GM18873 (cell line): ENCODE data around the gene SLC16A1.
"Not testable (repeated sequence)": the region's sequence is repeated elsewhere in the genome, so short reads cannot be mapped to it uniquely, and the experiment has no call there.

Source experiments
- ATAC-seq: cut with Tn5 transposase; IDR thresholded peaks from one replicate; pipeline ENCODE4 v1.9.1; 2021; ENCODE audit warnings: mild to moderate bottlenecking, moderate library complexity, moderate number of reproducible peaks; ENCODE audit not compliant: unreplicated experiment, low FRiP score

Gene SLC16A1

GRCh38 chr1:112955773-112956543 is at the start of gene SLC16A1:
Gene SLC16A1, minus strand, starts transcription at chr1:112956196. Its CDS starts 26,888 bp downstream, at chr1:112929308.
- peak; percentile 58 for ATAC-seq

- ATAC-seq: no peak
Measured at GRCh38 chr1:113003751-113004690, 48.0 kb upstream of the SLC16A1 start.

- no peak for ATAC-seq
Measured at GRCh38 chr1:113002297-113002696, 46.3 kb upstream of the SLC16A1 start.

- no peak for ATAC-seq
Measured at GRCh38 chr1:112998592-112999235, 42.7 kb upstream of the SLC16A1 start.

GRCh38 chr1:112997781-112998180 is 41.8 kb upstream of the SLC16A1 start:
- no peak for ATAC-seq

GRCh38 chr1:112995890-112996289 is 39.9 kb upstream of the SLC16A1 start:
- ATAC-seq: no peak

- not testable (repeated sequence) for ATAC-seq
Measured at GRCh38 chr1:112995021-112995420, 39.0 kb upstream of the SLC16A1 start.

GRCh38 chr1:112992780-112993179 is 36.8 kb upstream of the SLC16A1 start:
- ATAC-seq: no peak

- ATAC-seq: no peak
Measured at GRCh38 chr1:112991402-112992120, 35.6 kb upstream of the SLC16A1 start.

GRCh38 chr1:112990271-112990670 is 34.3 kb upstream of the SLC16A1 start:
- no peak for ATAC-seq

- ATAC-seq: no peak
Measured at GRCh38 chr1:112988367-112988766, 32.4 kb upstream of the SLC16A1 start.

GRCh38 chr1:112985123-112985522 is 29.1 kb upstream of the SLC16A1 start:
- ATAC-seq: peak; percentile 92

GRCh38 chr1:112983537-112984131 is 27.6 kb upstream of the SLC16A1 start:
- ATAC-seq: no peak

- no peak for ATAC-seq
Measured at GRCh38 chr1:112982853-112983536, 27.0 kb upstream of the SLC16A1 start.

GRCh38 chr1:112982328-112982727 is 26.3 kb upstream of the SLC16A1 start:
- no peak for ATAC-seq

- ATAC-seq: not testable (repeated sequence)
Measured at GRCh38 chr1:112981834-112982233, 25.8 kb upstream of the SLC16A1 start.

GRCh38 chr1:112981426-112981825 is 25.4 kb upstream of the SLC16A1 start:
- ATAC-seq: no peak

GRCh38 chr1:112975336-112975735 is 19.3 kb upstream of the SLC16A1 start:
- no peak for ATAC-seq

- no peak for ATAC-seq
Measured at GRCh38 chr1:112974646-112975045, 18.6 kb upstream of the SLC16A1 start.
